A204.1 (cell line): ENCODE measurements around the gene MICAL3.

Source experiments
- FAIRE-seq: peaks from 2 replicates; lab custom pipeline; 2012; peaks lifted over from hg19 to GRCh38; lab: Jason Lieb, UNC

The MICAL3 gene

DNA sequence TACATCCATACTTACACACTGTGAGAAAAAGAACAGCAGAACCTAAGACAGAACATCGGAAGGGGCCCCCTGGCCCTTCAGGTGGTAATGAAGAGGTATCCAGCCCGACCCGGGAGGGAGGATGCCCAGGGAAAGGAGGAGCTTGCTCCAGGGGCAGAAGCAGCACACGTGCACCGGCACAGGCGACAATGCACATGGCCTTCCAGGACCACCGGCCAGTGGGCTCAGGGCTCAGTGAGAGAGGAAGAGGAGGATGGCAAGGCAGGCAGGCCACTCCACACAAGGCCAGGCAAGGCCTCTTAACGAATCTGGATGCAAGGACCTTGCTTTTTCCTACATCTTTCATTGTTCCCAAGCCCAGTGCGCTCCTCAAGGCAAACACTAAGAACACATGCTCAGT lies 52.6 kb downstream of the MICAL3 start:
- FAIRE-seq = no peak

DNA sequence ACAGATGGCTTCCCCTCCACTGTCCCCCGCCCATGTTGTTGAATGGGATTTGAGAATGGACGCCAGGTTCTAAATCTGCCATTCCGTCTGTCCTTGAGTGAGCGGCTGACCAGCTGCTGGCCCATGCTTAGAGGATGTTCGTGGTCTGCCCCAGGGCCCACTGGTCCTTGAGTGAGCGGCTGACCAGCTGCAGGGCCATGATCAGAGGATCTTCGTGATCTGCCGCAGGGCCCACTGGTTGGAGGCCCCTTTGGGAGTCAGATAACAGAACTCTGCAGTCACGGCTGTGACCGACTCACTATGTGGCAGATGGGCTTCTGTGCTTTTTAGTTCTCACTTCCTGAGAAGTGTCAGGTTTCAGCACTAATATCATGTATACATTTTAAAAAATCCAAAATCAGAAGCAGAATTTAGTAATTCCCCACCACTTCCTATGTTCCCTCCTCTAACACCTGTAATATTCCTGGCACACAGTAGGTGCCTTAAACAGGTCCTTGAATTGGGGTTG lies 54.1 kb downstream of the MICAL3 start:
- FAIRE-seq = no peak

DNA sequence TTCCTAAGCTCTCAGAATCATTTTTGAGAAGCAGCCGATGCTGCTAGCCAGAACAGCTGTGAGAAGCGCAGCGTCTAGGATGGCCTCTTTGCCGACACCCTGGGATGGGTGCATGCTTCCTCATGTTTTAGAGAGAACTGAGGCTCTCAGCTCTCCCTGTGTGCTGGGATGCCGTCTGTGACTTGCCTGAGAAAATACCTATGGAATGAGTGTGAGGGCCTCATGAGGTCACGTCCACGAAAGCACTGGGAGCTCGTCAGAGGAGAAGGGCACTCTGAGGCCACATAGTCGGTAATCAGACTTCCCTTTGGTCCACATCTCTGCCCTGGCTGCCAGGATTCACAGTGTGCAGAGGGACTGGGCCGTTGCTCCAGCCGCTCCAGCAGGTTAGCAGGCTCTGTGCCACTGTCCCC lies 54.7 kb downstream of the MICAL3 start:
- no peak for FAIRE-seq

DNA sequence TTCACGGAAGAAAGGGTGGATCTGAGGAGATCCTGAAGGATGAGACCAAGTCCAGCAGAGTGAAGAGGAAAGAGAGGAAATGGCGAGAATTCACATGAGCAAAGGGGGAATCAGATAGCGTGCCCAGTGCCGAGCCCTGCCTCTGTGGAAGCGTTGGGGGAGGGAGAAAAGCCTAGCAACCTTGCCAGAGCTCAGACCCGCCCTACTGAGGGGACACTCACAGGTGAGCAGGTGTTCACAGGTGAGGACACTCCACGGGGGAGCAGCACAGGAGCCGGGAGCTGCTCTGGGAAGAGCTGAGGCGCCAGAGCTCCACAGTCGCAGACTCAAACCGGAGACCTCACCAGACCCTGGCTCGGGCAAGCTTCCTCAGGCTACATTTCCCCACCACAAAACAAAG lies 56.2 kb downstream of the MICAL3 start:
- no peak for FAIRE-seq

DNA sequence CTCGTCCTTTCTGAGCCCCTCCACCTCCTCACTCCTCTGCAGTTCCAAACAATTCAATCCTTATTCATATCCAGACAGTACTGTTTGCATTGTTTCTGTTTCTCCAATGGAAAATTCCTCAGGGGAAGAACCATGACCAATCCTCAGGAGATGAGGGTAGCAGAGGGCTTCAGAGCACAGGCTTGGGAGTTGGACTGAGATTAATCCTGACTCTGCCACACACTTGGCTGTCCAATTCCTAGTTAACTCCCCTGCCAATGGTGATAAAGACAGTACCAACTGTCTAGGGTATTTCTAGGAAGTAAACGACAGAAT lies 58.0 kb downstream of the MICAL3 start:
- no peak for FAIRE-seq

DNA sequence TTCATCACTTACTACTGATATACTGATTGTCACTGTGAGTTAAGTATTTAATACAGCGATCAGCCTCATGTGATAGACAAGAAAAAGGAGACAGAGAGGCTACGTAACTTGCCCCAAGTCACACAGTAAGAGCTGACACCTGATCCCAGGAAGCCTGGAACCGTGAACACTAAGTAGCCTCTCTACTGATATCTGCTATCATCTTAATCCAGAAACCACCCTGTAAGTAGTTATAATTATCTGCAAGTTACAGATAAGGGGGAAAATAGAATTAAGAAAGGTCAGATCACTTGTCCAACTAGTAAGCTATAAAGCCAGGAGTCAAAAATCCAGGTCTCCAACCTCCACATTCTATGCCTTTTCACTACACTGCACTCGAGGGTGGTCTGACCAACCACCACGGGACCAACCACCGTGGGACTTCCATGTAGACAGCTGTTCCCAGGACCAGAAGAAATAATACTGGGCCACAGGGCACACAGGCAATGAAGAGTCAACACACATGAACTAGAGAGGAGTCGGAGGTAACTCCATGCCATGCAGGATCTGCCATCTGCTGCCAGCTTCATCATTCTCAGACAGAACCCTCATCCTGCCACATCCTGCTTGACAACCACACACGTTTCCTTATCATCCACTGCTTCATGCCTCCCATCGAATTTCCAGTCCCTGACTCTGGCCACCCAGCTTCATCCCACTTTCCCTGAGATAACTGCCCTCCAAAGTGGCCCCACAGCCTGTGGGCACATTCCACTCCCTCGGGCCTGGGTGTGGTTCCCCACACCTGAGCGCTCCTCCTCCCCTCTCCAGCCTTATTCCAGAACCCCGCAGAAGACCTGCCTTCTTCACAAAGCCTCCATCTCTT lies 58.6 kb downstream of the MICAL3 start:
- no peak for FAIRE-seq

DNA sequence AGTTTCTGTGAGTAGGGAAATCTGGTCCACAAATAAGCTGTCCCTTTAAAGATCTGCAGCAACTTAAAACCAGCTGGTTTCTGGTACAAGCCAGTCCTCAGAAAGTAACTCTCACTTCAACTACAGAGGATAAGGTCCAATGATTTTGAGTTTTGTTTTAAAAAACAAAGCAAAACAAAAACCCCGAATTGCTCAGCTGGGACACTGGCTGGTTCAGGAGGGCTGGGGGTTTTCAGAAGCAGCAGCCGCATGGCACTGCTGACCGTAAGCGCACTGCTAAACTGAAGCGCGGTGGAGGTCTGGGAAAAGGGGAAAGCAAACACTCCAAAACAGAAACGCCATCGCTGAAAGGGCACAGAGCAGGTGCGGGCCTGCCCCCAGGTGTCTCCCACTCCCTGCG lies 59.7 kb downstream of the MICAL3 start:
- no peak for FAIRE-seq

DNA sequence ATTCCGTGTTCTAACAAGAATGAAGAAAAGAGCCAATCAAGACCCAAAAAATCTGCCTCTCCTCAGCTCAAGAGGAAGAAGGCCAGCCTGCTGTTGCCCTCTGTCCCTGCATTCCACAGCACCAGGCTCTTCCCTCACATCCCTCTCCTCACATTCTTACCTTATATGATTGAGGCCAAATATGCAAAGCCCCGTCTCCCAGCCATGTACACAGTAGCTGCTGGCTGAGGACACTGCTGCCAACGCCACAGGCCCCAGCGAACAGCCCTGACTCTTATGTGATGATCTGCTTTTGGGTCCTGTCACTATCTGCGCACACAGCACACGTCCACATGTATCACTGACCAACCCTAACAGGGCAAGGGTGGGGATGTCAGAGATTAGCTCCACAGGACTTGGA lies 60.2 kb downstream of the MICAL3 start:
- no peak for FAIRE-seq

DNA sequence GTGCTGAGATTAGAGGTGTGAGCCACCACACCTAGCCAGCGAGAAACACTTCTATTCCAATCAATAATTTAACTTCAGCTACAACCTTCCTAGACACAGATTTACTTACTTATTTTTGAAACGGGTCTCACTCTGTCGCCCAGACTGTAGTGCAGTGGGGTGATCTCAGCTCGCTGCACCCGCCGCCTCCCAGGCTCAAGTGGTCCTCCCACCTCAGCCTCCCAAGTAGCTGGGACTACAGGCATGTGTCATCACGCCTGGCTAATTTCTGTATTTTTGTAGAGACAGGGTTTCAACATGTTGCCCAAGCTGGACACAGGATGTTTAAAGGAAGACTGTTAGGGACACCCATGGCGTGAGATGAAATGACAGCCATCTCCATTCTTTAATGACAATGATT lies 61.3 kb downstream of the MICAL3 start:
- no peak for FAIRE-seq

DNA sequence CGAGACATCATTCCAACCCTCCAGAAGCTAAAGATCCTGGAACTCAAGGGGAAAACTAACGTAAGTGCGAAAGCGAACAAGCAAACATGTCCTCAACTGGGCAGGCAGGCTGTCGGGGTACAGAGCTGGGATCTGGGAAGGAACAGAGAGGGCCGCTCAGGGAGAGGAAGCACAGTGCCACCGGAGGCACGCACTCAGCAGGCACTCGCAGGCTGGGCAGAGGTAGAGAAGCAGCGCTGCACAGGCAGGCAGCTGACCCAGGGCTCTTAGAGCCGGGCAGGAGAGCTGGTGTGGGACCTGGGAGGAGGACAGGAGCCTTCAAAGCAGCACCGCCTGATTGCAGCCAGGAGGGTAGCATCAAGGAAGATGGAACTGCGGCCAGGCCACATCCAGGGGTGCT lies 62.2 kb downstream of the MICAL3 start:
- FAIRE-seq = no peak

DNA sequence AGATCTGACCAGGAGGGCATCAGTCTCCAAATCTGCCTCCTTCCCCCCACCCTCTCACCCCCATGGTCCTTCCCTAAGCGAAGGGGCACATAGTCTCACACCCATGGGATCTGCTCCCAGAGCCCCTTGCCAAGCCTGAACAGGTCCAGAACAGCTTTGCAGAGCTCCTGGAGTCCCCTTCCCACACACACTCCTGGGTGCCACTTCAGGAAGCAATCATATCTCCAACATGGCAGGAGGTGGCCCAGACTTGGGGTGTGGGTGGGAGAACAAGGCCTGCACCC lies 63.0 kb downstream of the MICAL3 start:
- no peak for FAIRE-seq

DNA sequence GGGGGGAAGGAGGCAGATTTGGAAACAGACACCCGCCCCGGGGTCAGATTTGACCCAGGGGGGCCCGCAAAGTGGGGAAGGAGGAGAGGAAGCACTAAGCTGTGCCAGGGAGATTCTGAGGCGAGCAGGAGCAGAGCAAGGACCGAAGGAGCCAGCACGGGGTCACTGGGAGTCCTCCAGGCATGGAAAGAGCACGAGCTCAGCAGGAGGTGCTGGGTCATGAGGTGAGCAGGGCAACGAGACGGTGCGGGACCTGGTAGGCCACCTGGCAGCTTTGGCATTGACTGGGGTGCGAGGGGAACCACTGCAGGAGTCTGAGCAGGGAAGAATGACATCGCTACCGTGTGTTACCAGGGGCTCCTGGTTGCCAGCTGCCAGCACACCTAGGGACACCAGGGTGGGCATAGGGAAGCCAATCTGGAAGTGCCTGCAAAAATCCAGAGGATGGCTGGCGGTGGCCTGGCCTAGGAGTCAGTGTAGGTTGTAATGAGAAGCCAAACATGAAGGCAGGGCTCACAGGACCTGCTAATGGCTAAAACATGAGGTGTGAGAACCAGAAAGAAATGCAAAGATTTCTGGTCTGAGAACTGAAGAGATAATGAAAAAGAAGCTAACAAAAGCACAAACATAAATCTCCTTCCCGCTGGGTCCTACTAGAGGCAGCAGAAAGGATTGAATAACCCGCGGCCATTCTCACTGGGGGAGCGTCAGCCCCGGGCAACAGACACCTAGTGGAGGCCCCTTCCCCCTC lies 63.5 kb downstream of the MICAL3 start:
- no peak for FAIRE-seq

DNA sequence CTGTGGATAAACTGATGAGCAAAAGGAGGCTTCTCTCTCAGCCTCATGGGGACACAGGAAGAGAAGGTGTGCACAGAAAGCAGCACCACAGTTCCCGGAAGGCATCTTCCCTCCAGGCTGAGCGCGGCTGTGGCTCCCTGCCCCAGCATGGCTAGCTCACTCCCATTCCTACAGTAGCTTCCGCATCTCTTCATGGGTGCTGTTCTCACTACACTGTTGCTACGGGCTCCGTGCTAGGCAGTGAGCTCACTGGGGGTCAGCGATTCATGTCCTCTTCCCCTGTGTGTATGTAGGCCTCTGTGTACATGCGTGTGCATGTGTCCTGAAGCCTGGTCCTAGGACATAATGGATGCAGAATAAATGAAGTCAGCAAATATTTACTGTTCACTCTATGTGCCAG lies 64.3 kb downstream of the MICAL3 start:
- no peak for FAIRE-seq

DNA sequence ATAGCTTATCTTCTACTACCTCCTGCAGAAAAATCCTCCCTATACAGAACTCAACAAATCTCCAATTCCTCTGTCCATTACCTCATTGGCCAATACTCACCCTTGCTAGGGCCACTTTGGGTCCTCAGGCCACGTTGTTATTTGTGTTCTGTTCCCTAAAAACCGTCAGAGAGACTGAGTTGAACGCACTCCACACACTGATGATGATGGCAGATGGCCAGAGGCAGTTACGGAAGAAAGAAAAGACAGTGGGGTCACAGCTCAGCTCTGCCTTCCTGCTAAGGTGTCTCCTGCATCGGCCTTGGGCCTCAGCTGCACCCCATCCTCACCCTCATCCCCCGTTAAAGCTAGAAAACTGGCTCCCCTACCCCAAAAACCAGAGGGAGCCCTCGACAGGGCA lies 66.2 kb downstream of the MICAL3 start:
- FAIRE-seq = no peak

DNA sequence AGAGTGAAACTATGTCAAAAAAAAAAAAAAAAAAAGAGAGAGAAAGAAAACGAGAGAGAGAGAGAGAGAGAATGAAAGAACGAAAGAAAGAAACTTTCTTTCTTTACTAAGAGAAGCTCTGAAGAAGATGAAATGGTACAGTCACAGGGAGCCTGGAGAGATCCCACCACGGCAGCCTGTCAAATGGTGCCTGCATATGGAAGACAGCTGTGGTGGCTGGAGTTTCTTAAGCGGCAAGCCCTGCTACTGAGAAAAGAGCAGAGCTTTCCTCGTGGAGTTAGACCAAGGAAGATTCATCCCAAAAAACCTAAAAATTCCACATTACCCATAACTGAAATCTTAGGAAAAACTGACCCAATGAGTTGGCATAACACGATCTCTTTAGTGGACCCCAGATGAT lies 66.7 kb downstream of the MICAL3 start:
- FAIRE-seq = no peak

DNA sequence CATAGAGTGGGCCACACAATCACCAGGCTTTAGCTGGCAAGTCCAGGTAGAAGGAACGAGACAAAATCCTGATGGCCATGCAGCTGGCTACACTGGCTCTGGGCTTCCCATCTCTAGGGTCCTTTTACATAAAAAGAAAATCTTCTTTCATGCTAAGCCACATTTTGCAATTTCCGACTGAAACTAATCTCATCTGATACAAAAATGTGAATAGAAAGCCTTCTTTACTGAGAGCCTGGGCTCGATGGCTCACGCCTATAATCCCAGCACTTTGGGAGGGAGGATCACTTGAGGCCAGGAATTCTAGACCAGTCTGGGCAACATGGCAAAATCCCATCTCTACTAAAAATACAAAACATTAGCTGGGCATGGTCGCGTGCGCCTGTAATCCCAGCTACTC lies 67.2 kb downstream of the MICAL3 start:
- FAIRE-seq = no peak

DNA sequence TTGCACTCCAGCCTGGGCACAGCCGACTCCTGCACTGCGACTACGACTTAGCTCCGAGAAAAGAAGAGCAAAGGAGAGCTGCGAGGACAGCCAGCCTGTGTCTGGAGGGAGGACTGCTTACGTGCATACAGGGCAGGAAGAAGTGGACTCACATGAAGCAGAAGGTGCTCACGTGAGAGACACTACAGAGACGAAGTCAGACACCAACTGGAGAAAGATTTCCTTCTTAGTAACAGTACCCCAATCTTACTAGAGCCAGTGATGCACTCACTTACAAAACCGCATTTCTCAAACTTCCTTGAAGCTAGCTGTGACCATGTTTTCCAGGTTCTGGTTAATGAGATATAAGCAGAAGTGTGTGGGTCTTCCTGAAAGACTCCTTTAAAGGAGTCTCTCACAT lies 67.7 kb downstream of the MICAL3 start:
- no peak for FAIRE-seq

DNA sequence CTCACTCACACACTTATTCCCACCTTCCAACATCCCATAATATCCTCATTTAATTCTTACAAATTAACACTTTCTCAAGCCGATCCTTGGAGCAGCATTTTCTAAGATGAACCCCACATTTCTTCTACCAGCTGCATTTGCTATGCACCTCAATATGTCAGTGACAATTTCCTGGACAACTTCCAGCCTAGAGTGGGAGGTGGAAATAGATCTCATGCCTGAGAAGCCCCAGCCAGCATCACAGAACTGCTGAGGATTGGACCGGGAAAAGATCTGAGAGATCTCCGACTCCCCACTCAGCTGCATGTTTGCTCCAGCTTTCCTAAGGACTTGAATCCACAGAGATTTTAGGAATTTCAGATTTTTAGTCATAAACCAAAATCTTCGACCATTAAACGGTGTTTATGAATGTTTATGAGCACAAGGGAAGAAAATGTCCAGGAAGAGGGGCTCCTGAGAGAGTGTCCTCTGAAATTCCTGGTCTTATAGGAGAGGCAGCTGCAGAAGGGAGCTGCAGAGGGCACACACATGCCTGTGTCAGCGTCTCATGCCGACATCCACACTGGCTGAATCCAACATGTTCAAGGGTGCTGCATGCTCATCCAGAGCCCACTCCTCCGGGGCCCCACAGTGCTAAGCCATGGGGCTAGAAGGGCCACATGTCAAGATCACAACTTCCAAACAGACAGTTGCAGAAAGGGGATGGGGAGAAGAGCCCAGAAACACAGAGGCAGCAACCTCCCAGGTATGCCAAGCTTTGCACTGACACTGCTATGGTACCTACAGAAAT lies 68.6 kb downstream of the MICAL3 start:
- no peak for FAIRE-seq

DNA sequence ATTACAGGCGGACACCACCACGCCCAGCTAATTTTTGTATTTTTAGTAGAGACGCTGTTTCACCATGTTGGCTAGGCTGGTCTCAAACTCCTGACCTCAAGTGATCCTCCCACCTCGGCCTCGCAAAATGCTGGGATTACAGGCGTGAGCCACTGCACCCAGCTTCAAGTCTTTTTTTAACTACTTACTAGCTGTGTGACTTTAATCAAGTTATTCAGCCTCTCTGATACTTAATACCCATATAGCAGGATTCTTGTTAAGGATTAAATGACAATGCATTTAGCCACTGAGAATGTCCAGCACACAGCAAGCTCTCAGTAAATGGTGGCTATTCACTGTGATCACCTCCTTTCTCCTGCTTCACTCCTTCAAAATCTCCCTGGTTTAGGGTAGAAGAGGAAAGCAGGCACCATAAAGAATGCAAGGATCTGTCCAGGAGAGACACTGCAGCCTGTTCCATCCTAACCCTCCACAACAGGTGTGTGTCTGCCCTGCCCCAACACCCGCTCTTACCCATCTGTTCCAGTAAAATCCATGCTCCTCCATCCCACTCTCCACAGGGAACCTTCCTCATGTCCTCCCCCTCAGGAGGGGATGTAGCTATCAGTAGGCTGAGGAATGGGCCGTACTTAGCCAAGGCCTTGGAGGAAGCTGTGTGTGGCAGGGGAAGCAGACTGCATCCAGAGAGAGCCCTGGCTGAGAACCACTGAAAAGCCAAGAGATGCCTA lies 69.3 kb downstream of the MICAL3 start:
- no peak for FAIRE-seq

DNA sequence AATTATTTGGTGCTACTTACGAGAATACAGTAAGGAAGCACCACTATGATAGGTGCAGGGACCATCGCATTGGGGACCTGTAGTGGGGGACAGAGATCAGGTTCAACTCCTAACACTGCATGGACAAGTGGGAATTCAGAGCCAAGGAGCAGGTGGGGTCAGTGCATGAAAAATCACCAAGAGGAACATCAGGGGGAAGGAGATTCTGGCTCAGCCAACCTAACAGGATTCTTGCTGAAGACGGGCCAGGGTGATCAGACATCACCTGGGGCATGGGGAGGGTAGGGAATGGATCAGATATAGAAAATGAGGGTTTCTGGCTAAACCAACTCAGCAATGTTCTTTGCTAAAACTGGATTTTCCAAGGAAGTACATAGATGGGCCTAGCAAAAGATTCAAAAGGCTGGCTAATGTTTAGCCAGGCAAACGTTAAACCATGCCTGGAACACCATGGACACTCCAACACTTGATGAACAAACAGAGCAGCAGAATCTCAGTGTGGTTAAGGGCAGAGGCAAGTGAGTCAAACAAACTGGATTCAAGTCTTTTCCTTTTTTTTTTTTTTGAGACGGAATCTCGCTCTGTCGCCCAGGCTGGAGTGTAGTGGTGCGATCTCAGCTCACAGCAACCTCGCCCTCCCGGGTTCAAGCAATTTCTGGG lies 70.0 kb downstream of the MICAL3 start:
- no peak for FAIRE-seq

DNA sequence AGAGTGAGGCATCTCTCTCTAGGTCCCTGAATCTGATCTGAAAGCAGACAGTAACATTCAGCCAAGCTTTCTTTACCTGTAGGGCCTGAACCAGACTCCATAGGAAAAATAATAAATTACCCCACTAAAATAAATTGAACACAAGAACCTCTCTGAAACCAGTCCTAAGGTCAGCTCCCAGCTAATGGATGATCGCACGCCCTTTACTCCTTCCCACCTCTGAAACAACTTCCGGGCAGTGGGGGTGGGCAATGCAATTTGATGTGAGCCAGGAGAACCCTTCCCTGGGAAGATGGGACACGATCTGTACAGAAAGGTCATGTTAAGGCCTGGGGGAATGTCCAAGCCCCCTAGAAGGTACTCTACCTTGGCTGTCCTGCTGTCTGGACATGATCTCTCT lies 71.2 kb downstream of the MICAL3 start:
- FAIRE-seq = no peak

DNA sequence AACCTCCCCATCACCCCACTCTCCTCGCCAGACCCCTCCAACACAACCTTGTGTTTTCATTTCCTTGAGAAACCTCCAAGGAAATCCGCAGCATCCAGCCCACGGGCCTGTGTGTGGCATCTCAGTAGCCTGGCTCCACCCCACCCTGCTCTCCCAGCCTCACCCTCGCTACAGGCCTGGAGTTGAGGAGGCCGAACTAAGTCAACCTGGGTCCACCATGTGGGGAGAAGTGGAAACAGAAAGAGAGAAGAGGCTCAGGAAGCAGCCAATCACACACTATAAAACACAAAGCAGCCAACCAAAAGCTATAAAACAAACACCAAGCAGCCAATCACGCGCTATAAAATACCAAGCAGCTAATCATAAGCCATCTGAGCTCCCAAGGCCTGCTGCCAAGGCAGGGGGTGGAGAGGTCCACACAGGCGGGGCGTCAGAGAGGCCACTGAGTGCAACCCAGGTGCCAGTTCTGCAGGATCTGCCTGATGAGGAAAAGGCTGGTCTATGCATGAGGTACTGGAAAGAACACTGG lies 72.0 kb downstream of the MICAL3 start:
- FAIRE-seq = no peak
